ENCODE results near the gene EBPL. TPM values are rescaled to one million over a fixed set of nuclear protein-coding genes. Genes with fewer than 3 reads are reported as not detected.

The EBPL gene
- total and polyA plus RNA-seq, 2 of the 4 experiments (the other 2 are of a cell fraction): 57.9 to 65.3 TPM

- intact Hi-C loops (cut with micrococcal nuclease) (loop anchor here (10.0 kb wide), 1 partner anchor 836 kb away; no protein-coding TSS in a partner anchor), in situ Hi-C loops (cut with MboI; ENCODE audit: low sequenced_read_pairs) (loop anchor here (10.0 kb wide), 2 partner anchors 846 to 1126 kb away; no protein-coding TSS in a partner anchor), dilution Hi-C loops (cut with HindIII; ENCODE audit: low sequenced_read_pairs, unreplicated experiment) (no loop called here)
- 98% methylated on average over 20 of the region's 48 CpGs; no CpG with 5 or more reads in 1 of the 2 experiments for WGBS, 2 experiments (ENCODE audit: extremely low coverage in 2 of 2, insufficient read length in 1 of 2)
- no peak overlapping the region for H2BK20ac ChIP-seq (ENCODE audit: low read depth, low read length)
- no peak overlapping the region for H3K4me3 ChIP-seq (ENCODE audit: insufficient read depth, low read depth, low read length)
- ATAC-seq (ENCODE audit: low read depth): no peak
- peaks cover 24 to 52% of the 10 kb centered on the region in 2 experiments for H3K79me1 ChIP-seq (ENCODE audit: low read depth in 1 of 2, low read length in 2 of 2)
- H3K4ac ChIP-seq (ENCODE audit: low read depth, low read length): no peak overlapping the region
- H3K14ac ChIP-seq (replicated peaks; ENCODE audit: low read depth, low read length): no peak overlapping the region
- H3K27me3 ChIP-seq (ENCODE audit: control insufficient read depth, insufficient read depth, low read length): no peaks in the 10 kb centered on the region
- H2BK15ac ChIP-seq (ENCODE audit: low read depth, low read length): no peak overlapping the region
- no peak overlapping the region for H2AK5ac ChIP-seq (ENCODE audit: low read depth, low read length)
- no peak overlapping the region for H2BK5ac ChIP-seq (ENCODE audit: low read depth, low read length, poor library complexity, severe bottlenecking)
- no peak overlapping the region for H3K23ac ChIP-seq (ENCODE audit: low read depth, low read length)
- DNase-seq: no peak
- no peak overlapping the region for H3K9ac ChIP-seq (ENCODE audit: low read depth, low read length)
- no TSS peak for BruUV-seq (replicated peaks)
- no peak overlapping the region for H4K8ac ChIP-seq (ENCODE audit: low read depth in 2 of 2, low read length in 2 of 2)
- H3K18ac ChIP-seq (ENCODE audit: low read depth, low read length): no peak overlapping the region
- no peak overlapping the region for H4K91ac ChIP-seq (ENCODE audit: insufficient read depth, low read depth, low read length)
- peaks cover 6% of the 10 kb centered on the region for H3K9me1 ChIP-seq (ENCODE audit: insufficient read depth, low read length)
- no peak overlapping the region for H2BK120ac ChIP-seq (ENCODE audit: low read depth, low read length)
- H3K9me3 ChIP-seq (ENCODE audit: control insufficient read depth, insufficient read depth, low read length): no peaks in the 10 kb centered on the region
- ChIA-PET POLR2A (ENCODE audit: unreplicated experiment) (interaction anchor here (1.1 kb wide), 1 partner anchor 12 kb away, joined by 4 read pairs; the partner anchor contains the start of gene EBPL), CTCF (interaction anchor here (1.5 kb wide), 1 partner anchor 8 kb away, joined by 6 read pairs; no protein-coding TSS in a partner anchor)
- peaks cover 4% of the 10 kb centered on the region for H3K4me1 ChIP-seq (ENCODE audit: control insufficient read depth, insufficient read depth, low read length)
- no peak overlapping the region for H3K4me2 ChIP-seq (ENCODE audit: low read depth, low read length)
- no peak overlapping the region for H3K56ac ChIP-seq (ENCODE audit: extremely low read depth, insufficient read depth, low read length)
- no peak overlapping the region for H2AFZ ChIP-seq (replicated peaks; ENCODE audit: low read length, poor library complexity)
- H4K20me1 ChIP-seq (ENCODE audit: insufficient read depth, low read length): peaks cover 11% of the 10 kb centered on the region; the same call in 1 of the 2 replicates
- H4K5ac ChIP-seq (ENCODE audit: low read depth, low read length): no peak overlapping the region
- H3K36me3 ChIP-seq (ENCODE audit: control insufficient read depth, insufficient read depth, low read length): peaks cover 2% of the 10 kb centered on the region
- no peak overlapping the region for H3K27ac ChIP-seq (ENCODE audit: insufficient read depth, low read length)
- no peak overlapping the region for H2AK9ac ChIP-seq (replicated peaks; ENCODE audit: low read depth, low read length, poor library complexity)
- no peak for TF ChIP-seq ELK1 (IDR thresholded peaks at IDR 0.05; ENCODE audit: borderline replicate concordance, low read depth, low read length)
- TF ChIP-seq CEBPB (IDR thresholded peaks at IDR 0.05; ENCODE audit: low read depth, low read length): no peak
- TF ChIP-seq CHD1 (IDR thresholded peaks at IDR 0.05; ENCODE audit: low read depth, low read length): no peak
- no peak for TF ChIP-seq RAD21 (IDR thresholded peaks at IDR 0.05; ENCODE audit: low read length)
- no peak for TF ChIP-seq MXI1 (IDR thresholded peaks at IDR 0.05; ENCODE audit: borderline replicate concordance, low read depth, low read length)
- no peak for TF ChIP-seq USF2 (IDR thresholded peaks at IDR 0.05; ENCODE audit: low read depth, low read length)
- no peak for TF ChIP-seq CTCF (conservative IDR thresholded peaks at IDR 0.05; ENCODE audit: low read depth, low read length)
- TF ChIP-seq RFX5 (IDR thresholded peaks at IDR 0.05; ENCODE audit: low read depth, low read length): no peak
- TF ChIP-seq BHLHE40 (IDR thresholded peaks at IDR 0.05; ENCODE audit: low read depth, low read length): no peak
- TF ChIP-seq MAFK (IDR thresholded peaks at IDR 0.05; ENCODE audit: low read depth, low read length): no peak
- TF ChIP-seq FOS (IDR thresholded peaks at IDR 0.05; ENCODE audit: low read depth, low read length): no peak
- TF ChIP-seq RCOR1 (IDR thresholded peaks at IDR 0.05; ENCODE audit: insufficient replicate concordance, low read length): no peak
- TF ChIP-seq POLR2A (IDR thresholded peaks at IDR 0.05; ENCODE audit: low read depth, low read length): no peak
- TF ChIP-seq MAZ (IDR thresholded peaks at IDR 0.05; ENCODE audit: borderline replicate concordance, low read depth, low read length): no peak
- no peak for TF ChIP-seq NFE2L2 (IDR thresholded peaks at IDR 0.05; ENCODE audit: low read depth, low read length)
Measured at GRCh38 chr13:49678191-49678914, 12.9 kb downstream of the EBPL start.
